Body of pancreas (tissue), 4 donors: ENCODE data around the gene USP15.

Source experiments
- POLR2A ChIP-seq, 3 donors: fragments of 450-650 bp; IDR thresholded peaks; one replicate each; pipeline ENCODE4 v1.6.1; 2016; ENCODE audit warnings: antibody characterized with exemption in 3 of 3, mild to moderate bottlenecking in 2 of 3
- TF ChIP-seq, protein P1 (sequence below), 7 experiments: fragments of 450-650 bp in 4 of 7; fragments of 200-600 bp in 3 of 7; sonication (generic) in 3 of 7; IDR thresholded peaks; one replicate each; pipeline ENCODE4 v1.5.1; 2016 to 2019; ENCODE audit warnings: antibody characterized with exemption in 7 of 7

- TF ChIP-seq, protein P1, sequence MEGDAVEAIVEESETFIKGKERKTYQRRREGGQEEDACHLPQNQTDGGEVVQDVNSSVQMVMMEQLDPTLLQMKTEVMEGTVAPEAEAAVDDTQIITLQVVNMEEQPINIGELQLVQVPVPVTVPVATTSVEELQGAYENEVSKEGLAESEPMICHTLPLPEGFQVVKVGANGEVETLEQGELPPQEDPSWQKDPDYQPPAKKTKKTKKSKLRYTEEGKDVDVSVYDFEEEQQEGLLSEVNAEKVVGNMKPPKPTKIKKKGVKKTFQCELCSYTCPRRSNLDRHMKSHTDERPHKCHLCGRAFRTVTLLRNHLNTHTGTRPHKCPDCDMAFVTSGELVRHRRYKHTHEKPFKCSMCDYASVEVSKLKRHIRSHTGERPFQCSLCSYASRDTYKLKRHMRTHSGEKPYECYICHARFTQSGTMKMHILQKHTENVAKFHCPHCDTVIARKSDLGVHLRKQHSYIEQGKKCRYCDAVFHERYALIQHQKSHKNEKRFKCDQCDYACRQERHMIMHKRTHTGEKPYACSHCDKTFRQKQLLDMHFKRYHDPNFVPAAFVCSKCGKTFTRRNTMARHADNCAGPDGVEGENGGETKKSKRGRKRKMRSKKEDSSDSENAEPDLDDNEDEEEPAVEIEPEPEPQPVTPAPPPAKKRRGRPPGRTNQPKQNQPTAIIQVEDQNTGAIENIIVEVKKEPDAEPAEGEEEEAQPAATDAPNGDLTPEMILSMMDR (IDR thresholded peaks at IDR 0.05): no peak
- no peak for TF ChIP-seq POLR2A (IDR thresholded peaks at IDR 0.05)
Observed at GRCh38 chr12:62221107-62221506, 39.1 kb upstream of the USP15 start.
